ENCODE measurements around the gene CDKN2A. TPM values are rescaled to one million over a fixed set of nuclear protein-coding genes. Genes with fewer than 3 reads are reported as not detected.

CDKN2A gene
- total and polyA plus RNA-seq, 2 donors (not counting 1 experiment from before 2014, with no cell fraction given) = 6.4 to 11.7 TPM

DNA sequence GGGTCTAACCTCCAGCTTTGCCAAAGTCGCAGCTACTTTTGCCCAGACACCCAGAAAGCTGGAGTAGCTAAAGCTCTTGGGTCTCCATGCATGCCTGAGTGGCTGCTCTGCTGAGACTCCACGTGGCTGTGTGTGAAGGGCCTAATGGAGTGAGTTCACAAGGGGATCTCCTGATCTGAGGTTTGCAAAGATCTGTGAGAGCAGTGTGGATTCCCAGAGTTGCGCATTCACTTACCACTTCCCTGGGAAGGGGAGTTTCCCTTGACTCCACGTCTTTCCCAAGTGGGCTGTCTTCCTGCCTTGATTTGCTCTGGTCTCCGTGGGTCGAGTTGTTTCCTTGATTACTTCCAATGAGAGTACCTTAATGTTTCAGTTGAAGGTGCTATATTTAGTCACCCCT lies 32.5 kb upstream of the CDKN2A start:
- TF ChIP-seq, protein P1, sequence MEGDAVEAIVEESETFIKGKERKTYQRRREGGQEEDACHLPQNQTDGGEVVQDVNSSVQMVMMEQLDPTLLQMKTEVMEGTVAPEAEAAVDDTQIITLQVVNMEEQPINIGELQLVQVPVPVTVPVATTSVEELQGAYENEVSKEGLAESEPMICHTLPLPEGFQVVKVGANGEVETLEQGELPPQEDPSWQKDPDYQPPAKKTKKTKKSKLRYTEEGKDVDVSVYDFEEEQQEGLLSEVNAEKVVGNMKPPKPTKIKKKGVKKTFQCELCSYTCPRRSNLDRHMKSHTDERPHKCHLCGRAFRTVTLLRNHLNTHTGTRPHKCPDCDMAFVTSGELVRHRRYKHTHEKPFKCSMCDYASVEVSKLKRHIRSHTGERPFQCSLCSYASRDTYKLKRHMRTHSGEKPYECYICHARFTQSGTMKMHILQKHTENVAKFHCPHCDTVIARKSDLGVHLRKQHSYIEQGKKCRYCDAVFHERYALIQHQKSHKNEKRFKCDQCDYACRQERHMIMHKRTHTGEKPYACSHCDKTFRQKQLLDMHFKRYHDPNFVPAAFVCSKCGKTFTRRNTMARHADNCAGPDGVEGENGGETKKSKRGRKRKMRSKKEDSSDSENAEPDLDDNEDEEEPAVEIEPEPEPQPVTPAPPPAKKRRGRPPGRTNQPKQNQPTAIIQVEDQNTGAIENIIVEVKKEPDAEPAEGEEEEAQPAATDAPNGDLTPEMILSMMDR (IDR thresholded peaks at IDR 0.05) = no peak
- no peak for TF ChIP-seq EZH2 (IDR thresholded peaks at IDR 0.05; ENCODE audit: borderline replicate concordance, insufficient read depth, low read depth, low read length, poor library complexity, severe bottlenecking)
- Histone ChIP-seq H3K4me1 (ENCODE audit: control insufficient read depth in 2 of 2, insufficient read depth in 2 of 2, low read length in 2 of 2) (peaks cover 3 to 6% of the 10 kb centered on the region in 2 donors), H3K9ac (ENCODE audit: low read length) (no peak overlapping the region), H3K4me2 (replicated peaks; ENCODE audit: low read depth, low read length, poor library complexity, severe bottlenecking) (no peak overlapping the region), H3K79me2 (ENCODE audit: control insufficient read depth, insufficient read depth, low read length) (peaks cover 5% of the 10 kb centered on the region), H3K9me3 (ENCODE audit: control extremely low read depth in 1 of 3, control insufficient read depth in 2 of 3, insufficient read depth in 1 of 3, low read length in 2 of 3) (no peaks in the 10 kb centered on the region), H3K27me3 (replicated peaks in 1 of 4; ENCODE audit: control extremely low read depth in 1 of 4, control insufficient read depth in 3 of 4, insufficient read depth in 4 of 4, low read length in 3 of 4) (no peaks in the 10 kb centered on the region), H3K27ac (ENCODE audit: low read length in 2 of 2) (no peak overlapping the region), H2AFZ (ENCODE audit: insufficient read depth, low read depth, low read length, poor library complexity, severe bottlenecking) (no peak overlapping the region), H4K20me1 (ENCODE audit: control insufficient read depth, insufficient read depth, low read length, poor library complexity, severe bottlenecking) (no peaks in the 10 kb centered on the region), H3K4me3 (ENCODE audit: control extremely low read depth in 1 of 5, extremely low read depth in 1 of 5, insufficient read depth in 1 of 5, low read depth in 2 of 5, low read length in 4 of 5) (no peak overlapping the region), H3K36me3 (replicated peaks in 1 of 2; ENCODE audit: control extremely low read depth in 1 of 2, control insufficient read depth in 1 of 2, extremely low read depth in 1 of 2, insufficient read depth in 2 of 2, low read length in 1 of 2) (no peaks in the 10 kb centered on the region)
- Mint-ChIP-seq H3K4me3 (no peak overlapping the region), H3K9me3 (ENCODE audit: insufficient read depth) (peaks cover 2% of the 10 kb centered on the region), H3K4me1 (peaks cover 8% of the 10 kb centered on the region), H3K27ac (no peak overlapping the region), H3K27me3 (peaks cover 3% of the 10 kb centered on the region)
- ATAC-seq (ENCODE audit: low read depth) = no peak
- ChIA-PET POLR2A (interaction anchor here (0.6 kb wide), 1 partner anchor 77 kb away, joined by 4 read pairs; no protein-coding TSS in a partner anchor), CTCF (no interaction called here)
- intact Hi-C loops (cut with micrococcal nuclease) = no loop called here
- DNase-seq = no peak
- WGBS (ENCODE audit: insufficient coverage) = 52% methylated on average over 2 of the region's 6 CpGs

DNA sequence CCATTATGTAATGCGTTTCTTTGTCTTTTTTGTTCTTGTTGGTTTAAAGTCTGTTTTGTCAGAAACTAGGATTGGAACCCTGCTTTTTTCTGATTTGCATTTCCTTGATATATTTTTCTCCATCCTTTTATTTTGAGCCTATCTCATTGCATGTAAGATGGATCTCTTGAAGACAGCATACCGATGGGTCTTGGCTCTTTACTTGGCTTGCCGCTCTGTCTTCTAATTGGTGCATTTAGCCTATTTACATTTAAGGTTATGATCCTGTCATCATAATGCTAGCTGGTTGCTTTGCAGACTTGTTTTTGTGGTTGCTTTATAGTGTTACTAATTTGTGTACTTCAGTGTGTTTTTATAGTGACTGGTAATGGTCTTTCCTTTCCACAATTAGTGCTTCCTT lies 28.2 kb upstream of the CDKN2A start:
- Histone ChIP-seq H4K20me1 (ENCODE audit: control insufficient read depth, insufficient read depth, low read length, poor library complexity, severe bottlenecking) (no peaks in the 10 kb centered on the region), H3K9me3 (ENCODE audit: control extremely low read depth in 1 of 3, control insufficient read depth in 2 of 3, insufficient read depth in 1 of 3, low read length in 2 of 3) (peaks cover 0 to 3% (median 0%) of the 10 kb centered on the region in 3 donors), H3K4me3 (ENCODE audit: control extremely low read depth in 1 of 5, extremely low read depth in 1 of 5, insufficient read depth in 1 of 5, low read depth in 2 of 5, low read length in 4 of 5) (no peak overlapping the region), H3K79me2 (ENCODE audit: control insufficient read depth, insufficient read depth, low read length) (peaks cover 5% of the 10 kb centered on the region), H3K27ac (ENCODE audit: low read length in 2 of 2) (no peak overlapping the region), H2AFZ (ENCODE audit: insufficient read depth, low read depth, low read length, poor library complexity, severe bottlenecking) (no peak overlapping the region), H3K4me1 (ENCODE audit: control insufficient read depth in 2 of 2, insufficient read depth in 2 of 2, low read length in 2 of 2) (no peaks in the 10 kb centered on the region), H3K36me3 (replicated peaks in 1 of 2; ENCODE audit: control extremely low read depth in 1 of 2, control insufficient read depth in 1 of 2, extremely low read depth in 1 of 2, insufficient read depth in 2 of 2, low read length in 1 of 2) (no peaks in the 10 kb centered on the region), H3K4me2 (replicated peaks; ENCODE audit: low read depth, low read length, poor library complexity, severe bottlenecking) (no peak overlapping the region), H3K9ac (ENCODE audit: low read length) (no peak overlapping the region), H3K27me3 (replicated peaks in 1 of 4; ENCODE audit: control extremely low read depth in 1 of 4, control insufficient read depth in 3 of 4, insufficient read depth in 4 of 4, low read length in 3 of 4) (no peaks in the 10 kb centered on the region)
- ChIA-PET POLR2A (no interaction called here), CTCF (no interaction called here)
- intact Hi-C loops (cut with micrococcal nuclease) = no loop called here
- no peaks in the 10 kb centered on the region for H3K4me1 Mint-ChIP-seq
- TF ChIP-seq EZH2 (IDR thresholded peaks at IDR 0.05; ENCODE audit: borderline replicate concordance, insufficient read depth, low read depth, low read length, poor library complexity, severe bottlenecking) = no peak
- TF ChIP-seq, protein P1 (IDR thresholded peaks at IDR 0.05) = no peak
- no peak overlapping the region for H3K27ac Mint-ChIP-seq
- H3K9me3 Mint-ChIP-seq (ENCODE audit: insufficient read depth) = peaks cover 8% of the 10 kb centered on the region
- no peak overlapping the region for H3K4me3 Mint-ChIP-seq
- ATAC-seq (ENCODE audit: low read depth) (no peak), DNase-seq (no peak)
- WGBS (ENCODE audit: insufficient coverage) = no CpG with 5 or more reads among the region's 3 CpGs
- peaks cover 9% of the 10 kb centered on the region for H3K27me3 Mint-ChIP-seq
